GM19193 (cell line): Measurements from ENCODE around the gene JPH3.

Source experiments
- POLR2A ChIP-seq: IDR thresholded peaks from 4 replicates; pipeline ENCODE4 v1.6.1; 2011; ENCODE audit not compliant: insufficient read depth, insufficient read length; ENCODE audit errors: extremely low read depth

JPH3 gene

GRCh38 chr16:87707714-87708580 lies 105.6 kb downstream of the JPH3 start:
- TF ChIP-seq POLR2A, result no peak

GRCh38 chr16:87708881-87709638 lies 106.8 kb downstream of the JPH3 start:
- TF ChIP-seq POLR2A, result no peak

- no peak for TF ChIP-seq POLR2A
These were observed 107.4 kb downstream of the JPH3 start for GRCh38 chr16:87709677-87710076.

DNA sequence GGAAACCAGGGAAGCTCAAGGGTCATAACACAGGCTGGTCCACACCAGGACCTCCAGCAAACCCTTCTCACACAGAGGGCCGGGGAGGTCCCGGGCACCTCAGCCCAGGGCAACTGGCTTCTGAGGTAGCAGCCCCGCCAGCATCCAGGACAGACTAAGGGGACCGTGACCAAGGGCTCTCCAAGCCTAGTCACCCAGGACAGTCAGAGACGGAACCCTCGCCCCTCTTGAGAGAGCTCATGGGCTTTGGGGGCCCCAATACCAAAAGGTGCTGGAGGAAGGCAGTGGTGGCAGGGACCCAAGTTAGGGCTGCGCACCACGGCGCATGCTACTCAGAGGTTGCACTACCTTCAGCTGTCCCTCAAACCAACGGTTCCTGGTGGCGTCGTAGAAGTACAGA lies 108.6 kb downstream of the JPH3 start:
- no peak for TF ChIP-seq POLR2A

- TF ChIP-seq POLR2A, result no peak
These were observed 110.0 kb downstream of the JPH3 start for GRCh38 chr16:87712184-87712762.

- TF ChIP-seq POLR2A, result no peak
These were observed 111.3 kb downstream of the JPH3 start for GRCh38 chr16:87713451-87714229.

GRCh38 chr16:87715231-87715630 lies 112.9 kb downstream of the JPH3 start:
- no peak for TF ChIP-seq POLR2A

DNA sequence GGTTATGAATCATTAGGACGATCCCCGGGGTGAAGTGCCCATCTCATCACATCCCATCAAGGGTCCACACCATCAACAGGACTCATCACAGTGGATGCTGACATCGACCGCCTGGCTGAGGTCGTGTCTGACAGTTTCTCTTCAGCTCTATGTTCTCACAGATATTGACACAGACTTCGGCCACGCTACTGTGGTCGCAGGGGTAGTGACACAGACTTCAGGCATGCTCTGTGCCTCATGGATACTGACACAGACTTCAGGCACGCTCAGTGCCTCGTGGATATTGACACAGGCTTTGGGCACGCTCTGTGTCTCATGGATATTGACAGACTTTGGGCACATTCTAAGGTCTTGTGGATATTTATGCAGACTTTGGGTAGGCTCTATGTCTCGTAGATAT lies 113.3 kb downstream of the JPH3 start:
- no peak for TF ChIP-seq POLR2A

DNA sequence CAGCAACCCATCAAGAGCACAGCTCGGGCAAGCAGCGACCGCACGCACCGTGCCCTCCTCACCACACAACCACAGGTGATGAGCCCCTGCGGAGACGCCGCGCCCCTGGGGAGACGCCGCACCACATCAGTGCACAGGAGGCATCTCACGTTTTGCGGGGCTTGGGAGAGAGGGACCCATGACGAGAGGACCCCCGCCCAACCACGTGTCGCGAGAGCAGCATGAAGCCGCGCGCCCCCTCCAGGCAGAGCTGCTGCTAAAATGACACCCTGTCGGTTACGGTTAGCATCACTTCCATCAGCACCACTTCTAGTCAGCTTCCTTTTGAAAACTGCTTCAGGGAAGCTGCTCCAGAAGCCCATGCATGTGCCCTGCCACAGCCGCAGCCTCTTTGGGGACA lies 118.1 kb downstream of the JPH3 start:
- no peak for TF ChIP-seq POLR2A

DNA sequence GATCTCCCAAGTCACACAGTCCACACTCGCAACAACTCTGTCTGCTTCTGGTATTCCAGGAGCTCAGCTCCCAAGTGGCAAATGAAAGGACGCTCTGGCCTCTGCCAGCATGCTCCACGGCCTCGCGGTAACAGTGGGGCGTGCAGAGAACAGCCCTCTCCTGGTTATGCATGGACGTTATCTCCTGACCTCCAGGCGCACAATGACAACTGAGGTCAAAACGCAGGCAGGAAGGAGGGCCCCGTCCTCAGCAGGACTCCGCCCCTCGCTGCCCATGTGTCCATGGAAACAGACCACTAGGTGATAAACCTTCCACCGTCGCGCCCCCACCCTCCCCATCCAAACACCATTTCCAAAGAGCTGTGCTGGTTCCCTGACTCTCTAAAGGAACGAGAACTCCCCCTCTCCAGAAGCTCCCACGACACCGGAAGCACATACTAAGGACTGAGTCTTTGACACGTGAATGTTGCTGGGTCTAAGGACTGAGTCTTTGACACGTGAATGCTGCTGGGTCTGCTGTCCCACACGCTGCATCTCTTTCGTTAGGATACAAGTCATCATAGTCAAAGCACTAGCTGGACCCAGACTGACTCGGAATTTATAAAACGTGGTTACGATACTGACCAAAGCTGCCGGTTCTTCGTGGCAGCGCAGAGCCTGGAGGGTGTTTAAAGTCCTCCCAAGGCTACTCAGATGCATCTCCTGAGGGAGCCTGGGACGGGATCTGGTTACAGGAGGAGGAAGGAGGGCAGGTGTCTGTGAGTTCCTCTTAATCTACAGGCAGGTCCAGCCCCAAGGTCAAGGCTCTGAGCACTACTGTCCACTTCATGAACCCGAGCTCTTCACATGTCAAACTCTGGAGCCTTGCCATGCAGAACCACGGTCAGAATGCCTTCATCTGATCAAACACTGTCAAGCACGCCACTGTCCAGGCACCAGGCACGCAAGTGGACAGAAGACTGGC lies 119.6 kb downstream of the JPH3 start:
- no peak for TF ChIP-seq POLR2A

GRCh38 chr16:87722590-87723225 lies 120.4 kb downstream of the JPH3 start:
- TF ChIP-seq POLR2A, result no peak

- no peak for TF ChIP-seq POLR2A
These were observed 120.9 kb downstream of the JPH3 start for GRCh38 chr16:87723226-87723623.
